ENCODE data around the gene MACROD2.

GRCh38 chr20:15734052-15734451 lies 1738.7 kb downstream of the MACROD2 start:
- no peak for TF ChIP-seq CTCF (conservative IDR thresholded peaks at IDR 0.05; ENCODE audit: low read depth, low read length)
- peak; percentile 78 for TF ChIP-seq MAFK (IDR thresholded peaks at IDR 0.05; ENCODE audit: low read depth, low read length)
- TF ChIP-seq POLR2A (IDR thresholded peaks at IDR 0.05; ENCODE audit: low read depth, low read length) = no peak
- no peak for TF ChIP-seq RAD21 (IDR thresholded peaks at IDR 0.05; ENCODE audit: low read length)
- no peak for TF ChIP-seq RCOR1 (IDR thresholded peaks at IDR 0.05; ENCODE audit: insufficient replicate concordance, low read length)
- no peak for TF ChIP-seq CEBPB (IDR thresholded peaks at IDR 0.05; ENCODE audit: low read depth, low read length)

All from IMR-90 (cell line).